DLD1 (cell line): ENCODE results near the gene FLOT1.

Experiments
- in situ Hi-C: cut with HindIII; loops from 2 replicates; pipeline ENCODE4 v1.10.0; 2017; ENCODE audit warnings: low sequenced_read_pairs

Gene FLOT1

DNA sequence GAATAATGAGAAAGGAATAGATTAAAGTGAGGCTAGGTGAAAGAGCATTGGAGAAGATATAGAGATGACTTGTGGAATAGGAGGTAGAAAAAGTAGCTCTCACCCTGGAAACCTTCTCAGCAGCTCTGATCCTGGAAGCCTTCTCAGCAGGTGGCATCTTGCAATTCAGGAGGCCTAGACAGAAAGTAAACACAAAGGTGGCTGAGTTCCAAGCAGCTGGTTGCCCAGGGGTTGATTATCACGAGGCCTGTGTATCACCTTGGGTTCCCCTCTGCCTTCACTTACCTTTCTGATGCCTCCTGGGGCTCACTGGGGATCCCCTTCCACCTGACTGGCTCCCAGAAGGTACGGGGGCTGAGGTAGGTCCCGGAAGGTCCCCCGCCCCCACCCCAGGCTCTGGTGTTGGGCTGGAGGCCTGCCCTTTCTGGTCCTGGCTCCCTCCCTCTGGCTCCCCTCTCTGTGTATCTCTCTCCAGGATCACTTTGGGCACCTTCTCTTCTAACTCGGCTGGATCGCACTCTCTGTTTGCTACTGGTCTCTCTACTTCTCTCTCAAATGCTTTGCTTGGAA, 35.1 kb downstream of the FLOT1 start:
- in situ Hi-C loops, result no loop called here

DNA sequence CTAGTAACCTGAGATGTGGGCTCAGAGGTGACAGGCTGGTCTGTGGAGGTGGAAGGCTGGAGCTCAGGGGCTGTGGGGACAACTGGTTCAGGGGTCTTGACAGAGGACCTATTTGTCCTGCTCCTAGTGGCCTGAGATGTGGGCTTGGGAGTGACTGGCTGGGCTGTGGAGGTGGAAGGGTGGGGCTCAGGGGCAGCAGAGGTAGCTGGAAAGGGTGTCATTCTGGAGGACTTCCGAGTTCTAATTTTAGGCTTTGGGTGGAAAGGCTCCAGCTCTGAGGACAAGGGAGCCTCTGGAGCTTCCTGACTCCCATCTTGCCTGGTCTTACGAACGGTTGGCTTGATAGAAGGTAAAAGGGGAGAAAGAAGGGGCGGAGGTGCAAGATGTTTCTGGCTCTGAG, 36.9 kb downstream of the FLOT1 start:
- in situ Hi-C loops, result no loop called here

DNA sequence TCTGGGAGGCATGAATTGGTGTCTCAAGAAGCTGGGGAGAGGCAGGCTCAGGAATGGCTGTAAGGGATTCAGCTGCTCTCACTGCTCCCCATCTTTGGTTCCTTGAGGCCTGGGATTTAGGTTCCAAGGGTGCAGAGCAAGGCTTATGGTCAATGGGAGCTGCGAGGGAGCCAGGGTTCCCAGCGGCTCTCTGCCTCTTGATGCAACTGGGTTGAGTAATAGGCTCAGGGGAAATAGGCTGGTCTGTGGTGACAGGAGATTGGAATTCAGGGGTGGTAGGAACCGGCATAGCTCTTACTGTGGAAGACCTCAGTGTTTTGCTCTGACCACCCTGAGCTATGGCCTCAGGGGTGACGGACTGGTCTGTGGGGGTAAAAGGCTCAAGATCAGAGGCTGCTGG, 38.7 kb downstream of the FLOT1 start:
- in situ Hi-C loops, result no loop called here

DNA sequence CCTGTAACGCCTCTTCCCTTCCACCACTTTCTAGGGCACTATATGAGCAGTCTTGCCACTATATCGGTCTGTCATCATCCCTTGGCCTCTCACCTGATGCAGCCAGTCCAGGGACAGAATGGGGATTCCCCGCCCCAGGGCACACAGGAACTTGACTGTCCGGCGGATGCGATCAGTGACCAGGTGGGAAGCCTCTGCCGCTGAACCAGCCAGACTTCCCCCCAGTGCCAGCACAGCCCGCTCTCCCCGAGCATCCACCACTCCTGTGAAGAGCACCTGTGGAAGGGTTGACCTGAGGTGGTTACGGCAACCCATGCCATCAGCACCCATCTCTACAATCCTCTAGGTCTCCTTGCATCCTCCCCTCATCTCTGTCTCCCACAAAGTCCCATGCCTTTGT, 39.5 kb downstream of the FLOT1 start:
- in situ Hi-C loops, result no loop called here

DNA sequence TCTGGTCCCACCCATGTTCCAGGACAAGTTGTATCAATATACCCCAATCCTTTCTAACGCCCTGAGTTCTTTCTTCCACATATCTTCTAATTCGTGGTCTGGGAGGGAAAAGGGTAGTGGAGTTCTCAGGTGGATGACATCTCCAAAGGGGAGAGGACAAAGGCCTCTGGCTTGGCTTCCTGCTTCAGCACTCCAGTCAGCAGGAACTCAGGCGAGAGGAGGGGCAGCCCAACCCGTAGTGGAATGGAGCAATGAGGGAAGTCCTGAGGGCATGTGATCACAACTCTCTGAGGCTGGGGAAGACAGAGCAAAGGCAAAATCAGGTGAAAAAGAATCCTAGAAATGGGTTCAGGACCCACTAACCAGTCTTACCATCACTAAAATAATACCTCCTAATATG, 42.1 kb downstream of the FLOT1 start:
- in situ Hi-C loops, result no loop called here

DNA sequence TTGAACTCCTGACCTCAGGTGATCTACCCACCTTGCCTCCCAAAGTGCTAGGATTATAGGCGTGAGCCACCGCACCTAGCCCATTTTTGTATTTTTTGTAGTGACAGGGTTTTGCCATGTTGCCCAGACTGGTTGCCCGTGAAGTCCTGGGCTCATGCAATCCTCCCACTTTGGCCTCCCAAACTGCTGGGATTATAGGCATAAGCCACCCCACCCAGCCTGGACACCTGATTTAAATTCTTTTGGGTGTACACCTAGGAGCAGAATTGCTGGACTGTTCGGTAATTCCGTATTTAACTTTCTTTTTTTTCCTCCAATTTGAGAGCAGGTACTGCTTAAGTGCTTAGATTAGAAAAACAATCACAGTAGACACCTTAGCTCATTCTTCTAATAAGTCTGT, 46.1 kb downstream of the FLOT1 start:
- in situ Hi-C loops, result no loop called here

DNA sequence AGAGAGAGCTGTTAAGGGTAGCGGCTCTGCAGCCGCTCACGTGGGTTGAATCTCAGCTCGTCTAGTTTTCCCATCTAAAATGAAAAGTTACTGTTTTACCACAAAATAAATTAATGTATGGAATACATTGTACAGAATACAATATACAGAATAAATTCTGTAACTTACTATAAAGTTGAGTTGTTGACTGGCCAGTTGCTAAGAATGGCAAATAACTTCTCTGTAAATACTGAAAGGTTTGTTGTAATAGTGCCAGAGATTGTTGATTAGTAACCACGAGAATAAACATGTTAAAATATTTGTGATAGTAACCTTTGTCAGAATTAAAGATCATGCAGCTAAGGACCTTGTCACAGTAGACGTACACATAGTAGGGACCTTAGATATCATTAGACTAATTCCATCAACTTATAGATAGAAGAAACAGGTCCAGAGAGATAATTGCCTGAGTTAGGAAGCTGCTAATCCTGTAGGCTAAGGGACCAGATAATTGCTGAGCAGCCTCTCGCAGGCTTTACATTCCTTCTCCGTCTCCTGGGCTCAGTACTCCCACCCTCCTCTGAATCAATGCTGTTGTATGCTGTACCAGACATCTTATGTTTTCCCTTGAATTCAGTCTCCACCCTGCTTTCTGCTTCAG, 51.2 kb downstream of the FLOT1 start:
- in situ Hi-C loops, result no loop called here

DNA sequence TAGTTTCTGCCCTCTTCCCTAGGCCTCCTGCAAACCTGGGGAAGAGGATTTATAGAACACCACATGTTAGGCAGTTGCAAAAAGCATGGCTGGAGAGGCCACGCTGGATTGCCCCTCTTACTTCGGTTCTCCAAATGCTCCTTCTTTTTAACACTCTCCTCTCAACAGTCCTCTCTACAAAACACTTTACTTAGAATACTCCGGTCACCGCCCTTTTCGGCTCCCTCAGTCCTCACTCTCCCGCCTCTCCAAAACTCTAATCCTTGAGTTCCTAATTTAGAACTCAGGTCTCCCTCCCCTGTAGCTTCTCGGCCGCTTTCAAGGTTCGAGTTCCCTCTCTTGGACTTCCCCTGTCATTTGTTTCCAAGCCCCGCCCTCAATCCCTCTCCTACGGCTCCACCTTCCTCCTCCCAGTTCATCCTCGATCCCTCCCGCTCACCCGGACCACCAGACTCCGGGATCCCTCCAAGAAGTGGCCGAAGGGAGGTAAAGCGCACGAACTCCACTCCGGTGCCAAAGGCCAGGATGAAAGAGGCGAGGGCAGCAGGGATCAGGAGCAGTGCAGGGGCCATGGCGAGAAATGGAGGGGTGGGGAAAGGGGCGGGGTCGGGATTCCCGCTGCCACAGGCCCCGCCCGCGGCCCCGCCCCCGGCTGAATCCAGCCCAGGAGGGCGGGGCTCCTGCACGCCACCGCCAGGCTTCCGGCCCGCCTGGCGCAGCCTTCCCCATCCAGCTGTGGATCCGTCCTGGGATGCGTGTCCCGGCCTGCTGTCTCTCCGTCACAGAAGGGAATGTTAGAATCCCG, 51.9 kb downstream of the FLOT1 start, which contains the start of gene NRM:
TSS of gene NRM (minus strand) at position 582 of the 805 bp plus-strand sequence. CDS start at position 572, 10 bp downstream.
- in situ Hi-C loops, result no loop called here

DNA sequence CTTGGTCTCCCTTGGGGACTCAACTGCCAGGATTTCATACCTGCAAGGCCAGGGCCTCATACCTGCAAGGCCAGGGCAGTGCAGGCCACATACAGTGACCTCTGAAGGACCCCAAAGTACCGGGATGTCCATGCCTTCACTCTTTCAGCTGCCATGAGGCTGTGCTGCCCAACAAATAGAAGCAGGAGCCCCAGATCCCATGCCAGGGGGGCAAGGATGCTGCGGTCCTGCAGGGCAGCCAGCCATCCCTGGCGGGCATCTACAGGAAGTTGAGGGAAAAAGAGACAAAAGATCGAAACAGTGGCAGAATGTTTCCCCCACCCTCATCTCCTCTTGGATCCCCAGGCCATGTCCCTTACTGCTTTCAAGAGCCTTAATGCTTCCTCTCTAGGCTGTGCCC, 52.5 kb downstream of the FLOT1 start:
- in situ Hi-C loops, result no loop called here

DNA sequence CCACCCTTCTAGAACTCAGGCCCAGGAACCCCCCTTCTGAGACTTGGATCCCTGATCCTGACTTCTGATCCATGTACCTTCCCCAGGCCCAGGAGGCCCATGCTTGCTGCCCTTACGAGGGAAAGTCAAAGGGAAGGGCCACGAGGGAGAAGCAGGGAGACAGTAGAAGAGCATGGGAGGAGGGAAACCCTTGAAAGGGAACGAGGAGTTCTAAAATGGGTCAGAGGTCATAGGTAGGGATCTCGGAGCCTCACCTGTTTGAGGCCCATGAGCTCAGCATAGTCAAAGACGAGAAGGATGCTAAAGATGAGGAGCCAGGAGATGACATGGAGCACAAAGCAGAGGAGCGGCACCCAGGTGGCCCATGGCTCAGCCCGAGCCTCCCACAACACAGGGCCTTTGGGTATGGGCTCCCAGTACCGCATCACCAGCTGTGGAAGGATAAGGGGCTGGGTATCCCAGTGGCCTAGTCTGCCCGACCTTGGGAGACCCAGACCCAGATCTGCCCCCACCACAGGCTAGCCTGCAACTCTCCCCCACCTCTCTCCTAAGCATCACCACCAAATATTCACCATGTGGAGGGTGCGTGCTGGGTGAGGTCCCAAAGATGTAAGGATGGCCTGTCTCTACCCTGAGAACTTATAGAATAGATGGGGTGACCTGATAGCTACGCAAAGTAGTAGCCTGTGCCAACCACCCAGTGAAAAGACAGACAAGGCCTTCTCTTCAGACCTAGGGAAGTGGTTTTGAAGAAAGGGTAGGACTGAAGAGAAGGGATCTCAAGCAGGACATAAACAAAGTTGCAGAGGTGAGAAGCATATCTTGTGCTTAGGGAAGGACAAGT, 53.2 kb downstream of the FLOT1 start:
- in situ Hi-C loops, result no loop called here

DNA sequence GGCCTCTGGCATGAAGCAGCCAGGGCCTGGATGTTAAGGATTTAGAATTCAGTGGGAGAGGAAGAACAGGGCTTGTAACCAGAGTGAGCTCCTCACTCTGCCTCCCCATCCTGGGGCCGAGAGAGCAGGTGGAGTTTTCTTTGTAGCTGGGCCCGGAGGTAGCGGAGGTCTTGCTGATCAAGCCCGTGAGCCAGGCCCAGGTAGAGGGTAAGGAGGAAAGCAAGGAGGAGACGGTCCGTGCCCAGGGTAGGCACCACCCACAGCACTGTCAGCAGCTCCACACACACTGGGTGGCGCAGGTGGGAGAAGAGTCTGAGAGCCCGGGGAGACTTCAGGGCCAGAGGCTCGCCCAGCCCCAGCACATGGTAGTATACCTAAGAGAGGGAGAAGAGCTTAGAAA, 53.9 kb downstream of the FLOT1 start:
- in situ Hi-C loops, result no loop called here

DNA sequence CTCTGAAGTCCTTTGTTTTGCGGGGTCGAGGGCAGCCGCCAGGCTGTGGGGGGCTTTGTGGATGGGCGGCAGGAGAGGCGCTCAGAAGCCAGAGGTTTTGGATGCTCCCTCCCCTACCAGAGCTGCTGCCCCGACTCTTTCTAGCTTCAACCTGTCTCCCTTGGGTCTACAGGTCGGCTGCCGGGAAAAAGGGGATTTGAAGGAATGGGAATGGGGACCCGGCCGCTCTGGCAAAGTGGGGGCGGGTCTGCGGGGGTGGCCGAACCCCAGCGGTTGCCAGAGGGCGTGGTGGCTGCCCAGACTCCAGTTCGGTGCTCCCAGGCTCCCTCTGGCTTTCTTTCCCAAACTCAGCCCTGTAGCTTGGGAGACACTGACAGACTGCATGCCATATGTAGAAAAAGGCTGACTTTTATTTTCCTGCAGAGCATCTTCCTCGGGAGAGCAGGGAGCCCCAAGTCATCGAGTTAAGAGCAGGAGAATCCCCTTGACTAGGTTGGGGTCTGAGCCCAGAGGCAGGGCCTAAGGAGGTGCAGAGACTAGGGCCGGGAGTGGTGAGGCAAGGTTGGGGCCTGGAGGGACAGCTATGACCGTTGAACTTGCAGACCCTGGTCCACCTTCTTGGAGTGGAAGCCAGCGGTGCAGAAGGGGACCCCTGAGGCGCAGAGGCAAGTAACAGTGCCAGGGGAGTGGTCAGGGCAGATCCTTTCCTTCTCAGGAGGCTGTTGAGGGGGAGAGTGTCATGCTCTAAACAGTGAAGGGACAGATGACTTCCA, 54.6 kb downstream of the FLOT1 start:
- in situ Hi-C loops, result no loop called here

DNA sequence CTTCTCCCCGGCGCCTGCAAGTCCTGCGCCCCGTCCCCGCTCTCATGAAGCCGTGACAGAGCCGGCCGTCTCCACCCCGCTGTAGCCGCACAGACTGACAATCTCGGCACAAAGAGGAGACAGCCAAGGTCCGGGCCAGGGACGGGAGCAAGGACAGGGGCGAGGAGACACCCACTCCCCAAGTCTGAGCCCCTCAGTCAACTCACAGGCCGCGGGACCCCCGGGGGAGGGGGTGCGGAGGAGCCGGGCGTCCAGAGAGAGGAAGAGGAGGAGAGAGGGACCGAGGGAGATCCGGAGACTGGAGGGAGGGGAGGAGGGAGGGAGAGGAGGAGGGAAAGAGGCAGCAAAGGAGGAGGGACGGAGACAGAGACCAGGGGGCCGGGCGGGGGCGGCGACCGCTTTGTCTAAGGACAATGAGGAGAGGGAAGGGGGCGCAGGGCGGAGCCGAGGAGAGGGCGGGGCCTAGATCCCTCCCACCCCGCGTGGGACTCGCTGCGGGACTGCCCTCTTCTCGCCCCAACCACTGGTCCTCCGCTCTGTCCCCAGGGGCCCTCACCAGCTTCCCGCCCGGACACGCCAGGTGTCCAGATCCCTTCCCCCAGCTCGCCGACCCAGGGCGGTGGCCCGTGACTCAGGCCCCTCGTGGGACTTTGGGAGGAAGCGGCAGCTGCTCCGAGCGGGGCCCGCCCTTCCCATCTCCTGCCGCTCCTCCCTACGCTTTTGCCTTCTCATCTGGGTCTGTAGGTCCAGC, 55.4 kb downstream of the FLOT1 start:
- in situ Hi-C loops, result no loop called here

DNA sequence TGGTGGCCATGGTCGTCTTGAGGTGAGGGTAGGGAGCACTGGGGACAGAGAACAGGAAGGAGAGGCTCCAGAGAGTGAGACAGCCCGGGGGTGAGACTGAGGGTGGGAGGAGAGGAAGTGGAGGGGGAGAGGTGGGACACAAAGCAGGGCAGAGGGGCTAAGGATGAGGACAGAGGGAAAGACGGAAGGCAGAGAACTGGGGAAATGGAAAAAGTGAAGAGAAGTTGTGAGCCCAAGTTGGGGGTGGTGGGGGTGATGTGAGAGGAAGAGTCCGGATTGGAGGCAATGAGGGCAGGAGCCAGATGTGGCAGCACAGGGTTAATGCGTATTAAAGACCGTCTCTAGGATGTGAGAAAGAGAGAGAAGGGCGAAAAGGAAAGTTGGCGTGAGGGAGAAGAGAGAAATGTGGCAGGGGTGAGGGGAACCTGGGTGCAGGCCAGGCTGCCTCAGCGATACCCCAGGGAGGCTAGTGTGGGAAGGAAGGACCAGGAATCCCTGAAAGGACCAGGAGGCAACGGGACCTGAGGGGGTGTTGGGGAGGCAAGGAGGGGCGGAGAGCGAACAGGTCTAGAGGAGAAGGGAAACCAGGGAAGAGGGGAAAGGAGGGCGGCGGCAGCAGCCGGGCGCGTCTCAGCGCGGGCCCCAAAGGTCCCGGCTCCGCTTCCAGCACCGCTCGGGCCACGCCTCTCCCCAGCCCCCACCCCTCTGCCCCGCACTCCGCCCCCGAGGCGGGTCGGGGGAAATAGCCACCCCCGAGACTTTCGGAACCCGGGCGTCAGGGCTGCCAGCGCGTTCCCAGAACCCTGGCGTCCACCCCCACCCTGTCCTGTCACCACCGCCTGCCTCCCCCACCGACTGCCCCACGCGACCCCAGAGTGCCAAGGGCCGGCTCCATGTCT, 56.2 kb downstream of the FLOT1 start, which contains the start of gene PPP1R18:
TSS of gene PPP1R18 (minus strand) at position 637 of the 899 bp plus-strand sequence. CDS start at position 10, 627 bp downstream.
- in situ Hi-C loops, result no loop called here

DNA sequence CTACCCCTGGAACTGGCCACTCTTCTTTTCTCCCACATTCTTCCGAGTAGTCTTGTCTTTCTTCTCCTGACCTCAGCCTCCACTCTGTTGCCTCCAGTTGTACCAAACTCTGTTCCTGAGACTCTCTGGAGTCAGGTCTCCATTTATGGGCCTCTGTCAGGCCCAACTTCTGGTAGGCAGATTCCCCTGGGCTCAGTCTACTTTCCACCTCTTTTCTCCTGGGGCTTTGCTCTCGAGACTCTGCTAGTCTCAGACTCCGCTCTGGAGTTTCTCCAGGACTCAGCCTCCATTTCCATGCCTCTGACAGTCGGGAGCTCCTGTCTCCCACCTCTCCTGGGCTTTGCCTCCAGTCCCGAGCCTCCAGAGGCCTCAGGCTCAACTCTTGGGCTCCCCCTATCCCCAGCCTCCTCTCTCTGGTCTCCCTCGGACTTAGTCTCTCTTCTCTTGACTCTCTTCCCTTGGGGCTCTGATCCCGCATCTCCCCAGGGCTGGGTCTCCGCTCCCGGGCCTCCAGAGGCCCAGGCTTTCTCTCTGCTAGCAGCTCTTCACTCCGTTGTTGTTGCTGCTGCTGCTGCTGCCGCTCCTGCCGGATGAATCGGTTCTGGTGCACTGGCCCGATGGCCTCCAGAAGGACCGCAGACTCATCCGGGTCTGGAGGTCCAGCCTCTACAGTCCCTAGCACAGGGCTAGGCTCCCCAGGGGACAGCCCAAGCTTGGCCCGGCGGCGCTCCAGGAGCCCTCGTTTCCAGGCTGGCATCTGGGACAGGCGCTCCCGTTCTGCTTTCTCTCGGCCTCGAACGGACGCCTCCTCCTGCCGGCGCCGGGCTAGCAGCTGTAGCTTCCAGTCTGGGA, 57.1 kb downstream of the FLOT1 start:
- in situ Hi-C loops, result no loop called here

DNA sequence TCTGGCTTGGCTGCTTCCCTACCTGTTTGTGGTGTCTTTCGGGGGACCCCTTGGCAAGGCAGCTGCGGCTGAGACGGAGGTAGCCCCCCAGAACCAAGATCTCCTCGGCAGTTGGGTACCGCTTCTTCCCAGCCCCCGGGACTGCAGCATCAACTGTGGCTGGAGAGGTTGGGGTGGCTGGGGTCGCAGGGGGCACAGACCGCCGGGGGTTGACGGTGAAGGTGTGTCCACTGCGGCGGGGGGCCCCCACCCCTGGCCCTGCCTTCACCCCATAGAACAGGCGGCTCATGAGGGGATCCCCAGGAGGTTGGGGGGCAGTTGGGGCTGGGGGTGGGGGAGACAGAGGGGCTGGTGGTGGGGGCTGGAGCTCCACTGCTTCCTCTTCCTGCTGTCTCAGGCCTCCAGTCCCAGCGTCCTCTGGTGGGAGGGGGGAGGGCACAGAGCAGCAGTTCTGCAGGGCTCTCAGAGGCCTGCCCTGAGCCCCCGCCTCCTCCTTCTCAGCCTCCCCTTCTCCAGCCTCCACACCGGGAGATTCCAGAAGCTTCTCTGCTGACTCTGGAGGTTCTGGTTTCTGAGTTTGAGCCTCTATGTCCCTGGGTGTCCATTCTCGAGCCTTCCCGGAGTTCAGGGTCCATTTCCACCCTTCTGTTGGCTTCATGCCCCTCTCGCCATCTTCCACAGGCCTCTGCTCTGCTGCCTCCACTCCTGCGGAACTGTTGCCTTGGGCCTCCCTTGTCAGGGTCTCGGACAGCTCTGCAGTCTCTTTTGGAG, 57.9 kb downstream of the FLOT1 start:
- in situ Hi-C loops, result no loop called here

DNA sequence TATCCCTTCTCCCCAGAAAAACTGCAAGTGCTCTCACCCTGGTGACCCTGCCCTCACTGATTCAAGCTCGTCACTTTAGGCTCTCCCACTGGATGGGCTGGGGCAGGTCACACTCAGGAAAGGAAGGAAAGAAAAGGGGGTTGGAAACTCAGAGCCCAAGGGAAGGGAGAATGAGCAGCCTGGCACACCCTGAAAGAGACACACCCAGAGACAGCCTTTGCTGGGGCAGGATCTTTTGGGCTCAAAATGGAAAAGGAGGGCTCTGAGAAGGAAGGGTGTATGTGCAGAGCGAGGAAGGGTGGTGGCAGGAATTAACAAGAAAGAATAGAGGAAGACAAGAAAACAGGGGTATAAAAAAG, 58.5 kb downstream of the FLOT1 start:
- in situ Hi-C loops, result no loop called here
